GM19193 (cell line): ENCODE data around the gene DPYD.

Experiments used
- POLR2A ChIP-seq: IDR thresholded peaks from 4 replicates; pipeline ENCODE4 v1.6.1; 2011; ENCODE audit not compliant: insufficient read depth, insufficient read length; ENCODE audit errors: extremely low read depth

The DPYD gene

GRCh38 chr1:97608272-97608671 lies 312.6 kb downstream of the DPYD start:
- TF ChIP-seq POLR2A, result no peak

- no peak for TF ChIP-seq POLR2A
Observed at GRCh38 chr1:97603776-97604175, 317.1 kb downstream of the DPYD start.

- no peak for TF ChIP-seq POLR2A
Observed at GRCh38 chr1:97603218-97603617, 317.6 kb downstream of the DPYD start.

GRCh38 chr1:97599447-97599846 lies 321.4 kb downstream of the DPYD start:
- no peak for TF ChIP-seq POLR2A

GRCh38 chr1:97593192-97593591 lies 327.6 kb downstream of the DPYD start:
- no peak for TF ChIP-seq POLR2A

- no peak for TF ChIP-seq POLR2A
Observed at GRCh38 chr1:97588772-97589171, 332.1 kb downstream of the DPYD start.

GRCh38 chr1:97581614-97582051 lies 339.2 kb downstream of the DPYD start:
- no peak for TF ChIP-seq POLR2A

GRCh38 chr1:97577613-97578012 lies 343.2 kb downstream of the DPYD start:
- no peak for TF ChIP-seq POLR2A

- no peak for TF ChIP-seq POLR2A
Observed at GRCh38 chr1:97573553-97573952, 347.3 kb downstream of the DPYD start.

- no peak for TF ChIP-seq POLR2A
Observed at GRCh38 chr1:97572561-97572960, 348.3 kb downstream of the DPYD start.

- TF ChIP-seq POLR2A, result no peak
Observed at GRCh38 chr1:97571760-97572159, 349.1 kb downstream of the DPYD start.

- TF ChIP-seq POLR2A, result no peak
Observed at GRCh38 chr1:97570691-97571090, 350.1 kb downstream of the DPYD start.

GRCh38 chr1:97567000-97567749 lies 353.7 kb downstream of the DPYD start:
- no peak for TF ChIP-seq POLR2A

- TF ChIP-seq POLR2A, result no peak
Observed at GRCh38 chr1:97565886-97566285, 354.9 kb downstream of the DPYD start.

- TF ChIP-seq POLR2A, result no peak
Observed at GRCh38 chr1:97563926-97564325, 356.9 kb downstream of the DPYD start.

GRCh38 chr1:97562081-97562480 lies 358.8 kb downstream of the DPYD start:
- TF ChIP-seq POLR2A, result no peak

- TF ChIP-seq POLR2A, result no peak
Observed at GRCh38 chr1:97560714-97561113, 360.1 kb downstream of the DPYD start.
